K562 (cell line): Measurements from ENCODE around the gene SEPTIN1. TPM values are rescaled to one million over a fixed set of nuclear protein-coding genes. Genes with fewer than 3 reads are reported as not detected.

ENCODE experiments used
- DLX4 ChIP-seq: fragments of 250-450 bp; sonication (Bioruptor Pico); IDR thresholded peaks from 2 replicates; pipeline ENCODE4 v1.6.1; 2021; ENCODE audit warnings: mild to moderate bottlenecking
- ELF2 ChIP-seq: fragments of 250-450 bp; sonication (Bioruptor Pico); IDR thresholded peaks from 2 replicates; pipeline ENCODE4 v1.5.0; 2021; ENCODE audit warnings: mild to moderate bottlenecking
- FOXK2 ChIP-seq, 2 experiments: fragments of 450-650 bp; IDR thresholded peaks in 1 of 2; conservative IDR thresholded peaks in 1 of 2; 2 replicates each; pipeline ENCODE4 v1.6.1; 2016; ENCODE audit warnings: low read depth in 2 of 2, mild to moderate bottlenecking in 1 of 2
- GABPA ChIP-seq: fragments of 200-800 bp; sonication (Bioruptor generic); conservative IDR thresholded peaks from 2 replicates; pipeline ENCODE4 v1.6.1; 2016; ENCODE audit warnings: low read depth, missing genetic modification characterization, missing compliant biosample characterization
- KAT2B ChIP-seq: IDR thresholded peaks from one replicate; pipeline ENCODE4 v1.6.1; 2012; ENCODE audit warnings: low read depth, mild to moderate bottlenecking, control low read depth, inconsistent platforms, low read length, moderate library complexity
- KDM1A ChIP-seq, 2 experiments: fragments of 450-650 bp; IDR thresholded peaks; 2 replicates each; pipeline ENCODE4 v1.6.1; 2016; ENCODE audit warnings: mild to moderate bottlenecking in 2 of 2
- KLF1 ChIP-seq: fragments of 450-650 bp; IDR thresholded peaks from 2 replicates; pipeline ENCODE4 v1.6.1; 2016; ENCODE audit warnings: missing genetic modification characterization, missing compliant biosample characterization
- KLF10 ChIP-seq: fragments of 250-450 bp; sonication (Bioruptor Pico); IDR thresholded peaks from 2 replicates; pipeline ENCODE4 v1.6.1; 2021; ENCODE audit warnings: matching md5 sums
- PHF21A ChIP-seq: fragments of 450-650 bp; IDR thresholded peaks from 2 replicates; pipeline ENCODE4 v1.6.1; 2017; ENCODE audit warnings: low read depth, borderline replicate concordance
- POLR3A ChIP-seq: IDR thresholded peaks from 2 replicates; pipeline ENCODE4 v1.6.1; 2011; ENCODE audit warnings: borderline replicate concordance, mild to moderate bottlenecking, moderate library complexity; ENCODE audit not compliant: insufficient read length, insufficient read depth; ENCODE audit errors: extremely low read depth
- SPI1 ChIP-seq: IDR thresholded peaks from 2 replicates; pipeline ENCODE4 v1.6.1; 2011; ENCODE audit warnings: low read depth, low read length, control low read depth, borderline replicate concordance
- SREBF2 ChIP-seq: sonication (generic); formaldehyde crosslinking; IDR thresholded peaks from 2 replicates; pipeline ENCODE4 v1.4.0; 2020; ENCODE audit warnings: mild to moderate bottlenecking, missing genetic modification reagents
- TAF1 ChIP-seq: IDR thresholded peaks from 2 replicates; pipeline ENCODE4 v1.6.1; 2011; ENCODE audit warnings: mild to moderate bottlenecking, low read length, moderate library complexity; ENCODE audit not compliant: insufficient read depth, control insufficient read depth, severe bottlenecking; ENCODE audit errors: extremely low read depth
- TEAD1 ChIP-seq, 2 experiments: fragments of 450-650 bp in 1 of 2; sonication (generic) in 1 of 2; formaldehyde crosslinking; IDR thresholded peaks; 2 replicates each; pipeline versions ENCODE4 v1.4.0 to v1.8.0; 2020 to 2022; ENCODE audit warnings: mild to moderate bottlenecking in 2 of 2, missing genetic modification reagents in 1 of 2
- TEAD2 ChIP-seq: fragments of 450-650 bp; IDR thresholded peaks from 2 replicates; pipeline ENCODE4 v1.6.1; 2016; ENCODE audit warnings: missing genetic modification characterization, control low read depth, missing compliant biosample characterization
- ZBTB1 ChIP-seq: sonication (generic); formaldehyde crosslinking; IDR thresholded peaks from 2 replicates; pipeline ENCODE4 v1.8.1; 2023; ENCODE audit warnings: missing genetic modification reagents, low read depth, mild to moderate bottlenecking, borderline replicate concordance
- ZKSCAN1 ChIP-seq: fragments of 150-350 bp; IDR thresholded peaks from 2 replicates; pipeline ENCODE4 v1.6.1; 2016; ENCODE audit warnings: low read depth, low read length
- ZNF174 ChIP-seq: fragments of 250-450 bp; sonication (Bioruptor Pico); IDR thresholded peaks from 2 replicates; pipeline ENCODE4 v1.4.0; 2020; ENCODE audit warnings: mild to moderate bottlenecking
- ZNF197 ChIP-seq: fragments of 200-800 bp; sonication (Bioruptor generic); IDR thresholded peaks from 2 replicates; pipeline ENCODE4 v1.6.1; 2016; ENCODE audit warnings: low read depth, missing genetic modification characterization, missing compliant biosample characterization
- ZSCAN29 ChIP-seq: fragments of 450-650 bp; IDR thresholded peaks from 2 replicates; pipeline ENCODE4 v1.6.1; 2017
- polyA plus RNA-seq, 8 experiments: library from polyadenylated mRNA; depleted of rRNA in 4 of 8; stranded (reverse) in 5 of 8; unstranded in 3 of 8; fragments of >200 nt; fragmentation: Nextera tagmentation in 2 of 8; fragmentation: Illumina TruSeq in 1 of 8; extraction: Ambion mirVana in 2 of 8; extraction: Trizol in 1 of 8; gene quantifications; 2 replicates each; pipeline versions ENCODE4 v1.2.1 to v1.2.3, GENCODE V29; 2011 to 2014; ENCODE audit warnings: inconsistent platforms in 1 of 8, missing spikeins in 1 of 8
- total RNA-seq, 7 experiments: library from RNA; depleted of rRNA in 6 of 7; stranded (reverse); fragments of >200 nt in 6 of 7; fragmentation: Illumina TruSeq in 2 of 7; extraction: Trizol in 2 of 7; gene quantifications; 2 replicates each; pipeline versions ENCODE4 v1.2.1 to v1.2.3, GENCODE V29; 2011 to 2021; ENCODE audit warnings: low replicate concordance in 1 of 7
- TF ChIP-seq, protein P1 (sequence below): sonication (generic); formaldehyde crosslinking; IDR thresholded peaks from 2 replicates; pipeline ENCODE4 v1.8.1; 2023; ENCODE audit warnings: mild to moderate bottlenecking, missing genetic modification reagents
- TF ChIP-seq, protein P2 (sequence below): fragments of 250-450 bp; sonication (Bioruptor Pico); IDR thresholded peaks from 2 replicates; pipeline ENCODE4 v1.5.1; 2021; ENCODE audit warnings: mild to moderate bottlenecking
- TF ChIP-seq, protein P3 (sequence below): fragments of 450-650 bp; IDR thresholded peaks from 2 replicates; pipeline ENCODE4 v1.6.1; 2016; ENCODE audit warnings: borderline replicate concordance

The SEPTIN1 gene
- total and polyA plus RNA-seq, 9 of the 15 experiments (the other 6 are each of a cell fraction or from before 2014, with no cell fraction given): 0.23 to 5.6 (median 1.7) TPM; not detected in 1

- TF ChIP-seq, protein P1, sequence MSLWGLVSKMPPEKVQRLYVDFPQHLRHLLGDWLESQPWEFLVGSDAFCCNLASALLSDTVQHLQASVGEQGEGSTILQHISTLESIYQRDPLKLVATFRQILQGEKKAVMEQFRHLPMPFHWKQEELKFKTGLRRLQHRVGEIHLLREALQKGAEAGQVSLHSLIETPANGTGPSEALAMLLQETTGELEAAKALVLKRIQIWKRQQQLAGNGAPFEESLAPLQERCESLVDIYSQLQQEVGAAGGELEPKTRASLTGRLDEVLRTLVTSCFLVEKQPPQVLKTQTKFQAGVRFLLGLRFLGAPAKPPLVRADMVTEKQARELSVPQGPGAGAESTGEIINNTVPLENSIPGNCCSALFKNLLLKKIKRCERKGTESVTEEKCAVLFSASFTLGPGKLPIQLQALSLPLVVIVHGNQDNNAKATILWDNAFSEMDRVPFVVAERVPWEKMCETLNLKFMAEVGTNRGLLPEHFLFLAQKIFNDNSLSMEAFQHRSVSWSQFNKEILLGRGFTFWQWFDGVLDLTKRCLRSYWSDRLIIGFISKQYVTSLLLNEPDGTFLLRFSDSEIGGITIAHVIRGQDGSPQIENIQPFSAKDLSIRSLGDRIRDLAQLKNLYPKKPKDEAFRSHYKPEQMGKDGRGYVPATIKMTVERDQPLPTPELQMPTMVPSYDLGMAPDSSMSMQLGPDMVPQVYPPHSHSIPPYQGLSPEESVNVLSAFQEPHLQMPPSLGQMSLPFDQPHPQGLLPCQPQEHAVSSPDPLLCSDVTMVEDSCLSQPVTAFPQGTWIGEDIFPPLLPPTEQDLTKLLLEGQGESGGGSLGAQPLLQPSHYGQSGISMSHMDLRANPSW (CRISPR knock-in tag): no peak
- no peak for TF ChIP-seq DLX4 (CRISPR knock-in tag)
- TF ChIP-seq KLF10 (CRISPR knock-in tag): no peak
- TF ChIP-seq ZNF197: no peak
- TF ChIP-seq POLR3A: no peak
- TF ChIP-seq, protein P2, sequence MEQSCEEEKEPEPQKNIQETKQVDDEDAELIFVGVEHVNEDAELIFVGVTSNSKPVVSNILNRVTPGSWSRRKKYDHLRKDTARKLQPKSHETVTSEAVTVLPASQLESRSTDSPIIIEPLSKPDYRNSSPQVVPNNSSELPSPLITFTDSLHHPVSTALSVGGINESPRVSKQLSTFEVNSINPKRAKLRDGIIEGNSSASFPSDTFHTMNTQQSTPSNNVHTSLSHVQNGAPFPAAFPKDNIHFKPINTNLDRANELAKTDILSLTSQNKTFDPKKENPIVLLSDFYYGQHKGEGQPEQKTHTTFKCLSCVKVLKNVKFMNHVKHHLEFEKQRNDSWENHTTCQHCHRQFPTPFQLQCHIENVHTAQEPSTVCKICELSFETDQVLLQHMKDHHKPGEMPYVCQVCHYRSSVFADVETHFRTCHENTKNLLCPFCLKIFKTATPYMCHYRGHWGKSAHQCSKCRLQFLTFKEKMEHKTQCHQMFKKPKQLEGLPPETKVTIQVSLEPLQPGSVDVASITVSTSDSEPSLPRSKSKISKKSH (CRISPR knock-in tag): no peak
- no peak for TF ChIP-seq ZBTB1 (CRISPR knock-in tag)
- no peak; the same call in 1 of the 2 replicates for TF ChIP-seq ZKSCAN1
- 0 out of 2 replicates have a peak, but pooled peaks have one; percentile 32 for TF ChIP-seq GABPA (tag)
- TF ChIP-seq KDM1A (IDR thresholded peaks at IDR 0.05): peak; percentile 42 to 54; a peak in 2 of 4 replicates
- no peak for TF ChIP-seq TEAD1 (CRISPR knock-in tag; IDR thresholded peaks at IDR 0.05)
- TF ChIP-seq TEAD2 (tag): no peak
- TF ChIP-seq TAF1: no peak
- TF ChIP-seq, protein P3, sequence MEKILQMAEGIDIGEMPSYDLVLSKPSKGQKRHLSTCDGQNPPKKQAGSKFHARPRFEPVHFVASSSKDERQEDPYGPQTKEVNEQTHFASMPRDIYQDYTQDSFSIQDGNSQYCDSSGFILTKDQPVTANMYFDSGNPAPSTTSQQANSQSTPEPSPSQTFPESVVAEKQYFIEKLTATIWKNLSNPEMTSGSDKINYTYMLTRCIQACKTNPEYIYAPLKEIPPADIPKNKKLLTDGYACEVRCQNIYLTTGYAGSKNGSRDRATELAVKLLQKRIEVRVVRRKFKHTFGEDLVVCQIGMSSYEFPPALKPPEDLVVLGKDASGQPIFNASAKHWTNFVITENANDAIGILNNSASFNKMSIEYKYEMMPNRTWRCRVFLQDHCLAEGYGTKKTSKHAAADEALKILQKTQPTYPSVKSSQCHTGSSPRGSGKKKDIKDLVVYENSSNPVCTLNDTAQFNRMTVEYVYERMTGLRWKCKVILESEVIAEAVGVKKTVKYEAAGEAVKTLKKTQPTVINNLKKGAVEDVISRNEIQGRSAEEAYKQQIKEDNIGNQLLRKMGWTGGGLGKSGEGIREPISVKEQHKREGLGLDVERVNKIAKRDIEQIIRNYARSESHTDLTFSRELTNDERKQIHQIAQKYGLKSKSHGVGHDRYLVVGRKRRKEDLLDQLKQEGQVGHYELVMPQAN: 0 out of 2 replicates have a peak, but pooled peaks have one; percentile 35
- peak; percentile 61 for TF ChIP-seq KLF1 (tag)
- TF ChIP-seq FOXK2 (conservative IDR thresholded peaks at IDR 0.05 in 1 of 2, IDR thresholded peaks at IDR 0.05 in 1 of 2; ENCODE audit: low read depth in 2 of 2): no peak
- no peak for TF ChIP-seq KAT2B
- peak; percentile 3; the same call in 1 of the 2 replicates for TF ChIP-seq PHF21A
- TF ChIP-seq ZSCAN29: no peak; the same call in 1 of the 2 replicates
- TF ChIP-seq SREBF2: no peak
- TF ChIP-seq ELF2: no peak
- no peak for TF ChIP-seq SPI1
- TF ChIP-seq ZNF174 (CRISPR knock-in tag): no peak
These were observed 48.1 kb upstream of the SEPTIN1 start (continued) for GRCh38 chr16:30430428-30430970.
